Stimulated activated CD8-positive, alpha-beta memory T cell treated with anti-CD3 and anti-CD28 coated beads, Interleukin-15, amount 100 ng/mL, for 48 hours (primary cell): Measurements from ENCODE around the gene PRR22.

Experiments
- DNase-seq, 2 donors: peaks; one replicate each; pipeline ENCODE4 v3.0.0-alpha.2; 2020; ENCODE audit warnings: low read depth in 2 of 2

The PRR22 gene

GRCh38 chr19:5784581-5785147, at the start of gene PRR22:
PRR22 (minus strand) TSS chr19:5784746; CDS start chr19:5784660, 86 bp downstream.
- DNase-seq, result no peak

DNA sequence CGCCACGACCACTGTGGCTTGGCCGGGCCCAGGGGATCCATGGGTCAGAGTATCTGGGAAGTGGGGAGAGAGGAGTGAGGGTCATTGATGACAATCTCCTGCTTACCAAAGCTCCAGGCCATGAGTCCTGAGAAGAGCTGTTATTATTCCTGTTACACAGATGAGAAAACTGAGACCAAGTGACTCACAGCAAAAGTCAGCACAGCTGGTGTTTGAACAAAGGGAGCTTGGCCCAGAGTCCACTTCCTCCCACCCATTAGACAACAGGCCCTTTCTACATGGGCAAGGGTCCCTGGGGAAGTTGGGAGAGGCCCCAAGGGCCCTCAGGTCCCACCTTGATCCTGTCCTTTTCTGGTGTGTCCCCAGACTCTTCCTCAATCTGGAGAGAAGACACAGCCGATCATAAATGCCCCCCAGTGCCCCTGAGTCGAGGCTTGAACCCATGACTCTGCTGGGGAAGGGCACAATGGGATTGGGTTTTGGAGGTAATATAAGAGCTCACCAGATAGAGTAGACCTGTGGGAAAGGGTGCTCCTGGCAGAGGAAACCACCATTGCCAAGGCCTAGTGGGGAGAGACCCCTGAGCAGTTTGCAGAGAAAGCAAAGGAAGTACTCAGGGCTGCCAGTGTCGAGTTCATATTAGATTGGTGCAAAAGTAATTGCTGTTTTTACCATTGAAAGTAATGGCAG, 48.1 kb upstream of the PRR22 start:
- no peak for DNase-seq

DNA sequence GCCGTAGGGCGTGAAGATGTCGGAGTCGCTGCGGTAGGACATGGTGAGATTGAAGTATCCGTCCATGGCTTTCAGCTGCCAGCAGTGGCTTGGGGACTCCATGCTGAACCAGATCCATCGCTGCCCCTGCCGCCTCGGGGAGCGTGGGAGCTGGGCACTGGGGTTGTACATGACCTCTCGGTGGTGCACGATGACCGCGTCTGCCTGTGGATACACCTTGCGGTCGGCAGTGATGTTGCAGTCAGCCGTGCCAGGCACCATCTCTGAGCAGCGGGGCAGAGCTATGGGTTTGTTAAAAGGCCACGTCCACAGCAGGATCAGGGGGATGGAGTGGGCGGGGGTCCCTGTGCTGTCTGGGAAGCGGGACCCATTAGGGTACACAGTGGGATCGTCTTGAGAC, 47.5 kb upstream of the PRR22 start:
- no peak for DNase-seq

GRCh38 chr19:5831159-5831558, 46.6 kb upstream of the PRR22 start:
- DNase-seq, result no peak

DNA sequence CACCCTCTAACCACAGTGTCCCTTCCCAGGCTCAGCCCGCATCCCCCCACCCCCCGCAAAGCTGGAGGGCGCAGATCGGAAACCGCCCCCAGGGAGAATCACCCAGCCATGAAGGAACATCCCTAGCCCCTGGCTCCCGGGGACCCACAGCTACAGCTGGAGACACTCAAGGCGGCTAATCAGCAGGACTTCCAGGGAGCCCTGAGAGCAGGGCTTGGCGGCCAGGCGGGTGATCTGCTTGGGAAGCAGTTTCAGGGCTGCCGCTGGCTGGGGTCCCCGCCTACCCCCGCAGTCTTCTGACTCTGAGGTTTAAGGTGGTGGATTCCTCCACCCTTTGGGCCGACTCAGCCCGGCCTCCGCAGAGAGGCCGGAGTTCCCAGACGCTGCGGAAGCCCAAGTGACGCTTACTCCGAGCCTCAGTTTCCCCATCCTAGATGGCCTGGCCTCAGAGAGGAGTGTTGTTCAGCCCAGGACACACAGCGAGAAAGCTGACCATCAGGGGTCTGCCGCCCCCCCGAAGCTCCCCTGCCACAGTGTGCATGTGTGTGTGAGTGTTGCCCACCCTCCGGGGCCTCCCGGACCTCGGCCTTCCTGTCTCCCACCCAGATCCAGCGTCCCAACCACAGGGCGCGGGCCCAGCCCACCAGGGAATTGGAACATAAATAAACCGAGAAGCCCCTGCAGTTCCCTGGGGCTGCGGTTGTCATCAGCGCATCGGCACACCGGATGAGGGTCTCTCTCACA, 45.2 kb upstream of the PRR22 start:
- no peak for DNase-seq

DNA sequence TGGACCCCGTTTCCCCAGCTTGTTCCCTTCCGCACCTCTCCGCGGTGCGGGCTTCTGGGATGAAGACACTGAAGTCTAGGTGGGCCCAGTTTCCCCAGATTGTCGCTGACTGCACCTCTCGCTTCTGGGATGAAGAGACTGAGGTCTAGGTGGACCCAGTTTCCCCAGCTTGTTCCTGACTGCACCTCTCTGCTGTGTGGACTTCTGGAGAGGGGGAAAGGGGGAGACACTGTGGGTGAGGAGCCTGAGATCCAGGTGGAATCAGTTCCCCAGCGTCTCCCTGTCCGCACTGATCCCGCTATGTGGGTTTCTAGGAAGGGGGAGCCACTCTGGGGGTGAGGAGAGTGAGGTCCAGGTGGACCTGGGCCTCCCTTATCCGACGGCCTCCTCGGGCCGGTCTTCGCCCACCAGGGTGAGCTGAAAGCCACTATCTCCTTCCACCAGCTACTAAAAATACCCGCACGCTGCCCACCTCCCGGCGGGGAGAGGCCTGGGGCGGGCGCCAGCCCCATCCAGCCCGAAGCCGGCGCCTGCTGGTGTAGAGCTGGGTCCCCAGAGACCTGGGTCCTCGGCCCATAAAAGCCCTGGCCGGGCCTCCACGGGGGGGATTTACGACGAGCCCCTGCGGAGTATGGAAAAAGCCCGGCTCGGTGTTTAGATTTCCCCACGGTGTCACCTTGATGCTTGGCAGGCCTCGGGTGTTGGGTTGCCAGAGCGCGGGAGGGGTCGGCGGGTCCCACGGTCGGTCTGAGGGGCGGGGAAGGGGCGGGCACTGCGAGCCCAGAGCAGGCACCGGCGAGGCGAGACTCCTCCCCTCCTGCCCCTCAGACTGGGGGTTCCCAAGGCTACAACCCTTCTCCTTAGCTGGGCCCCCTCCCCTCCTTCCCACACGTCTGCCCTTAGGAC, 44.4 kb upstream of the PRR22 start:
- peak in 1 of 2 donors; percentile 32 for DNase-seq

- peak; percentile 96 to 98 for DNase-seq
These were observed 43.5 kb upstream of the PRR22 start for GRCh38 chr19:5827891-5828660.

GRCh38 chr19:5827342-5827890, 42.9 kb upstream of the PRR22 start:
- DNase-seq, result no peak

GRCh38 chr19:5826531-5827341, 42.2 kb upstream of the PRR22 start:
- DNase-seq, result peak in 1 of 2 donors; percentile 11

GRCh38 chr19:5825178-5825577, 40.6 kb upstream of the PRR22 start:
- DNase-seq, result no peak

GRCh38 chr19:5824751-5825150, 40.2 kb upstream of the PRR22 start:
- DNase-seq, result no peak

DNA sequence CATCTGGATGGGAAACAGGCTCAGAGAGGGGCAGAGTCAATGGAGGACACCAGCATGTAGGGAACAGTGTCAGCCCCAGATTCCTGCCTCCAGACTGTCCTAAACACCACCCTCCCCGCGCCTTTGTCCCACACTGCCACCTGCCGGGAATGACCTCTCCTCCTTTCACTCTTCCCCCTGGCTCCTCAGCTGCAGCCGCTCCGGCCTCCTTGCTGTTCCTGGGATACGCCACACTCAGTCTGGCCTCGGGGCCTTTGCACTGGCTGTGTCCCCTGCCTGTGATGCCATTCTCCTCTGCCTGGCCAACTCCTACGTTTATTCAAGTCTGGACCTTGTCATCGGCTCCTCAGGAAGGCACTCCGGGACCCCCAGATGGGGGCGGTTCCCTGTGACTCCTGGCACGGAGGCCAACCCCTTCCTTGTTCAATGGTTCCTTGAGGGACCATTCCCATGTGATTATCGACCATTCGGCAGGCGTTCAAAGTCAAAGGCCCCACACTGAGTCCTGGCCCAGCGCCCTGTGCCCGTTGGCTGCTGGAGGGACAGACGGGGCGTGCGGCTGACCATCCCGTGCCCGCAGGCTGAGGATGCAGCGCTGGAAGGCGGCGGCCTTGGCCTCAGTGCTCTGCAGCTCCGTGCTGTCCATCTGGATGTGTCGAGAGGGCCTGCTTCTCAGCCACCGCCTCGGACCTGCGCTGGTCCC, 39.2 kb upstream of the PRR22 start:
- no peak for DNase-seq

- no peak for DNase-seq
These were observed 37.8 kb upstream of the PRR22 start for GRCh38 chr19:5822181-5822844.

DNA sequence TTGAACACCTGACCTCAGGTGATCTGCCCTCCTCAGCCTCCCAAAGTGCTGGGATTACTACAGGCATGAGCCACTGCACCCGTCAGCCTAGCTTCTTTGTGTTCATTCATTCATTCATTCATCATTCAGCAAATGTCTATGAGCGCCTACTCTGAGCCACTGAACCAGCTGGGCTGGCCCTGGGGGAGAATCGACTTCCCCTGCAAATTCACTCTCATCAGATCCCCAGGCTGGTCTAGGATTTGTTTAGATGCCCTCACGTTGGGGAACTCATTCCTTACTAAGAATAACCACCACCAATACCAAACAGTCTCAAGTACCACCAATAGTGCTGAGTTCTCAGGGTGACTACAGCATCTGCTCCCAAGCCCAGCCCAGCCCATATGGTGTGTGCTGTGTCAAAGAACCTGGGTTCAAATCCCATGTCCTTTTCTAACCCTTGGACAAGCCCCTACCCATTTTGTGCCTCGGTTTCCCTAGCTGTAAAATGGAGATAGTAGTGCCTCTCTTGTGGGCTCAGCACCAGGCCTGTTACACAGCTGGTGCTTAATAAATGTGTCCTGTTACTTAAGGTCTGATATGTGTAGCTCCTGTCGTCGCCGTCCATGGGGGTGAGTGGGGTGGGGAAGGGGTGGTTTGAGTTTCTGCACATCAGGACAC, 37.1 kb upstream of the PRR22 start:
- no peak for DNase-seq

GRCh38 chr19:5820785-5821184, 36.2 kb upstream of the PRR22 start:
- no peak for DNase-seq

DNA sequence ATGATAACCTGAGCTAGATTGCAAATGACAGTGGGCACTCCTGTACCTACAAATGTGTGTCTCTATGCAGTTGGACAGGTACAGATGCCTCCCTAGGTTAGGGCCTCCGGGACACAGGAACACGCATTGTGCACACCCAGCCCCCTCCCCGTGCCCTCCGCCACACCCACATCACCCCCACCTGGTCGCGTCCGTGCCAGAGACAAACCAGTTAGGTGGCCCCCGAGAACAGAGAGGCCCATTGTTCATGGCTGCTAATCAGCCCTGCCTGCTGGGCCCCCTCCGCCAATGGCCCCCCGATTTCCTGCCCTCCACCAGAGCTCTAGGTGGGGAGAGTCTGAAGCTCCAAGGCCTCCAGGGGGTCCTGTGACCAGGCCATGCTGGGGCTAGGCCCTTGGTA, 34.0 kb upstream of the PRR22 start:
- DNase-seq, result no peak

GRCh38 chr19:5817218-5817617, 32.7 kb upstream of the PRR22 start:
- no peak for DNase-seq

DNA sequence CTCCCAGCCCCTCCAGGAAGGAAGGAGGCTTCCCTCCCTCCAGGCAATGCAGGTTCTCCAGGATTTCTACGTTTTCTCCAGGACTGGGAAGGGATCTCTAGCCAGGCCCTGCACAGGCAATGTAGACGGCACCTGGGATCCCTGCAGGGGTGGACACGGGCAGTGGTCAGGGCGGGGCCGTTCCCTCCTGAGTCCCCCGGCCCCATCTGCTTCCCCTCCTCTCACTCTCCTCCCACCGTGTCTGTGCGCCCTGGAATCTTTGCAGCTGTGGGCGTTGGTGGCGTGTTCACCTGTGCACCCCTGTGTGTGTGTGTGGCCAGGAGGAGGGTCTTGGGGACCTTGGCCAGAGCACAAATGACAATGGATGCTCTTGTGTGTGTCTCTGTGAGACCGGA, 30.3 kb upstream of the PRR22 start:
- DNase-seq, result no peak
